GM12873 (cell line): ENCODE results near the gene PPP2R2C.

Experiments
- CTCF ChIP-seq: IDR thresholded peaks from 2 replicates; pipeline ENCODE4 v1.5.1; 2012; ENCODE audit warnings: low read depth, mild to moderate bottlenecking, moderate library complexity, low read length, control low read depth; ENCODE audit not compliant: insufficient read depth; ENCODE audit errors: missing control alignments

Gene PPP2R2C

DNA sequence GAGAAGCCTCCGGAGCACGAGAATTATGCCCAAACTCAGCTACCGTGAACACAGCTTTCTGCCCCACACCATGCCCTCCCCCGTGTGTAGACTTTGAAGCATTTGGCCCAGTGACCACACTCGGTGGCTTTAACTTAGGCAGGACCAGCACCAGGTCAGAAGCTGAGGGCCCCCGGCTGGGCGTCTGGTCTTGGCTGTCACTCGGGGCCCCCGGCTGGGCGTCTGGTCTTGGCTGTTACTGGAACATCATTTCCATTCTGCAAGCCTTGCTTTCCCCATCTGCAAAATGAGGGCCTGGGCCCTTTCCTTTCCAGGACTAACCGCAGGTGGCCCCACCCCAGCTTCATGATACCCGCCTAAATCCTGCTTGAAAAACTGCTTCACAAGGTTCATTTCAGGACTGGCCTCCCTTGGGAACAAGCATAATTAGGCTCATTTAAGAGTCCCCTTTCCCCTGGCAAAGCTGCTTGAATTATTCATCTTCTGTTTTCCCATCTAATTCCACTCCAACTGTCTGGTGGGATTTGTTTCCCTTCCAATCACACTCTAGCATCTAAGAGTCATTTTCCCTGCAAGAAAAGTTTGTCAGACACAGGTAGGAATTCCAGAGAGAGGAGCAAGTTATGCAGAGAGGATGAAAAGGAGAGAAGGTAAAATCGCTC, 120.3 kb downstream of the PPP2R2C start:
- TF ChIP-seq CTCF = no peak

DNA sequence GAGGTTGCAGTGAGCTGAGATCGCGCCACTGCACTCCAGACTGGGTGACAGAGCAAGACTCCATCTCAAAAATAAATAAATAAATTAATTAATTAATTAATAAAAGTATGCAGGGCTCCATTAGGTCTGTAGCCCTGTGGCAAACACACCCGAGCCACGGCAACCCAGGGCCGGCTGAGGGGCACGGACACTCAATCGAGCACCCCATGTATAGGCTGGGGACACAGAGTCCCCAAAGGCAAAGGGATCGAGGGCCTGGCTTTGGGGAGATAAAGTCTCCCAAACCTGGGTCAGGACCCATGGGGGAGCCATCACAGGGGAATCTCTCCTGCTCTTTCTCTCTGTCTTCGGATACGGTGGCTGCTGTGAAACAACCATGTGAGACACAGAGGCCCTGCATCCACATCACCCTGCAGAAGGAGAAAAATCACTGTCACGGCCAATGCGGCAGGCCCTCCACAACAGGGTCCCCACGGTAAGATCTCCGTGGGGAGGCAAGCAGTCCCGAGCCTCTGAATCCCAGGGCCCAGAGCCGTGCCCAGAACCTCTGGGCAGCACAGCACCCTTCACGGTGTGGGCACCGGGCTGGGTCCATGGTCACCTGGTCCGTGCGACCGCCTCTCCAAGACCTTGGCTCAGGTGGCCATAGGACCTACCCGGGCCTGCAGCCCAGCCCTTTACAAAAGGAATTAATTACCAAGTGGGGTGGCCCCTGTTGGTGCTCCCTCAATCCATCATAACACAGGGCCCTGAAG, 121.0 kb downstream of the PPP2R2C start:
- TF ChIP-seq CTCF = no peak

GRCh38 chr4:6350646-6351045, 121.8 kb downstream of the PPP2R2C start:
- TF ChIP-seq CTCF = no peak

GRCh38 chr4:6349896-6350603, 122.4 kb downstream of the PPP2R2C start:
- no peak for TF ChIP-seq CTCF

- TF ChIP-seq CTCF = no peak
Observed at GRCh38 chr4:6348408-6348807, 124.0 kb downstream of the PPP2R2C start.

- TF ChIP-seq CTCF = no peak
Observed at GRCh38 chr4:6347511-6348045, 124.8 kb downstream of the PPP2R2C start.

GRCh38 chr4:6346373-6347110, 125.9 kb downstream of the PPP2R2C start:
- no peak for TF ChIP-seq CTCF
